OCI-LY3 (cell line): Measurements from ENCODE around the gene CUBN.

Experiments used
- EZH2phosphoT487 ChIP-seq: fragments of 200-600 bp; shearing (Covaris generic); IDR thresholded peaks from 2 replicates; pipeline ENCODE4 v1.6.1; 2018; ENCODE audit warnings: antibody characterized with exemption, mixed run types, low read depth
- TF ChIP-seq, protein P1 (sequence below): fragments of 200-600, 300-600 bp; sonication (generic); IDR thresholded peaks from 2 replicates; pipeline ENCODE4 v1.5.1; 2014; ENCODE audit warnings: antibody characterized with exemption, low read length, low read depth

- no peak for TF ChIP-seq EZH2phosphoT487
- TF ChIP-seq, protein P1, sequence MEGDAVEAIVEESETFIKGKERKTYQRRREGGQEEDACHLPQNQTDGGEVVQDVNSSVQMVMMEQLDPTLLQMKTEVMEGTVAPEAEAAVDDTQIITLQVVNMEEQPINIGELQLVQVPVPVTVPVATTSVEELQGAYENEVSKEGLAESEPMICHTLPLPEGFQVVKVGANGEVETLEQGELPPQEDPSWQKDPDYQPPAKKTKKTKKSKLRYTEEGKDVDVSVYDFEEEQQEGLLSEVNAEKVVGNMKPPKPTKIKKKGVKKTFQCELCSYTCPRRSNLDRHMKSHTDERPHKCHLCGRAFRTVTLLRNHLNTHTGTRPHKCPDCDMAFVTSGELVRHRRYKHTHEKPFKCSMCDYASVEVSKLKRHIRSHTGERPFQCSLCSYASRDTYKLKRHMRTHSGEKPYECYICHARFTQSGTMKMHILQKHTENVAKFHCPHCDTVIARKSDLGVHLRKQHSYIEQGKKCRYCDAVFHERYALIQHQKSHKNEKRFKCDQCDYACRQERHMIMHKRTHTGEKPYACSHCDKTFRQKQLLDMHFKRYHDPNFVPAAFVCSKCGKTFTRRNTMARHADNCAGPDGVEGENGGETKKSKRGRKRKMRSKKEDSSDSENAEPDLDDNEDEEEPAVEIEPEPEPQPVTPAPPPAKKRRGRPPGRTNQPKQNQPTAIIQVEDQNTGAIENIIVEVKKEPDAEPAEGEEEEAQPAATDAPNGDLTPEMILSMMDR, result no peak
Measured at GRCh38 chr10:17031637-17032635, 97.7 kb downstream of the CUBN start.
